ENCODE results near the gene TCL1A.

Gene TCL1A

GRCh38 chr14:95705518-95705917 lies 8.4 kb downstream of the TCL1A start:
- no peak for DNase-seq (ENCODE audit: low spot score)

- DNase-seq (ENCODE audit: low spot score), result no peak
These were observed 10.1 kb downstream of the TCL1A start for GRCh38 chr14:95703805-95704204.

GRCh38 chr14:95703341-95703740 lies 10.6 kb downstream of the TCL1A start:
- DNase-seq (ENCODE audit: low spot score), result no peak

- DNase-seq (ENCODE audit: low spot score), result no peak
These were observed 12.1 kb downstream of the TCL1A start for GRCh38 chr14:95701846-95702221.

GRCh38 chr14:95700221-95700976 lies 13.5 kb downstream of the TCL1A start:
- no peak for DNase-seq (ENCODE audit: low spot score)

GRCh38 chr14:95699412-95699811 lies 14.5 kb downstream of the TCL1A start:
- no peak for DNase-seq (ENCODE audit: low spot score)

GRCh38 chr14:95698287-95698686 lies 15.6 kb downstream of the TCL1A start:
- no peak for DNase-seq (ENCODE audit: low spot score)

- no peak for DNase-seq (ENCODE audit: low spot score)
These were observed 16.2 kb downstream of the TCL1A start for GRCh38 chr14:95697764-95698163.

- DNase-seq (ENCODE audit: low spot score), result no peak
These were observed 17.2 kb downstream of the TCL1A start for GRCh38 chr14:95696741-95697140.

GRCh38 chr14:95695913-95696312 lies 18.0 kb downstream of the TCL1A start:
- no peak for DNase-seq (ENCODE audit: low spot score)

- DNase-seq (ENCODE audit: low spot score), result no peak
These were observed 18.9 kb downstream of the TCL1A start for GRCh38 chr14:95695051-95695450.

- no peak for DNase-seq (ENCODE audit: low spot score)
These were observed 21.8 kb downstream of the TCL1A start for GRCh38 chr14:95692109-95692508.

GRCh38 chr14:95691591-95691990 lies 22.3 kb downstream of the TCL1A start:
- DNase-seq (ENCODE audit: low spot score), result no peak

GRCh38 chr14:95690815-95691214 lies 23.1 kb downstream of the TCL1A start:
- no peak for DNase-seq (ENCODE audit: low spot score)

GRCh38 chr14:95689441-95689840 lies 24.5 kb downstream of the TCL1A start:
- no peak for DNase-seq (ENCODE audit: low spot score)

GRCh38 chr14:95686935-95687334 lies 27.0 kb downstream of the TCL1A start:
- DNase-seq (ENCODE audit: low spot score), result no peak

GRCh38 chr14:95685978-95686922 lies 27.7 kb downstream of the TCL1A start, which contains the start of gene TCL1B:
TSS of gene TCL1B (plus strand) at chr14:95686426. CDS start at chr14:95686468, 42 bp downstream.
- DNase-seq (ENCODE audit: low spot score), result no peak

GRCh38 chr14:95683793-95684192 lies 30.1 kb downstream of the TCL1A start:
- no peak for DNase-seq (ENCODE audit: low spot score)

- DNase-seq (ENCODE audit: low spot score), result no peak
These were observed 32.8 kb downstream of the TCL1A start for GRCh38 chr14:95681153-95681552.

- no peak for DNase-seq (ENCODE audit: low spot score)
These were observed 33.8 kb downstream of the TCL1A start for GRCh38 chr14:95679998-95680735.

- DNase-seq (ENCODE audit: low spot score), result no peak
These were observed 34.6 kb downstream of the TCL1A start for GRCh38 chr14:95679148-95679815.
